Progenitor cell of endocrine pancreas (in vitro differentiated cells): ENCODE data around the gene RLF. TPM values are rescaled to one million over a fixed set of nuclear protein-coding genes. Genes with fewer than 3 reads are reported as not detected.
"Not testable (repeated sequence)": the region's sequence is repeated elsewhere in the genome, so short reads cannot be mapped to it uniquely, and the experiment has no call there.

Source experiments
- DNase-seq: peaks from one replicate; pipeline ENCODE4 v3.0.0; 2021; ENCODE audit warnings: low spot score; ENCODE audit not compliant: unreplicated experiment
- H3K27ac Mint-ChIP-seq: 2 replicates; pipeline ENCODE4 v1.8.0; 2021; ENCODE audit warnings: mild to moderate bottlenecking, moderate library complexity, mixed read lengths
- H3K27me3 Mint-ChIP-seq: 2 replicates; pipeline ENCODE4 v1.8.0; 2021; ENCODE audit warnings: mixed read lengths
- H3K36me3 Mint-ChIP-seq: 2 replicates; pipeline ENCODE4 v1.8.0; 2022; ENCODE audit warnings: mixed read lengths; ENCODE audit not compliant: insufficient read depth
- H3K4me1 Mint-ChIP-seq: 2 replicates; pipeline ENCODE4 v1.8.0; 2021; ENCODE audit warnings: low read depth, mixed read lengths
- H3K4me3 Mint-ChIP-seq: 2 replicates; pipeline ENCODE4 v1.8.0; 2021; ENCODE audit warnings: low read depth, mild to moderate bottlenecking, moderate library complexity, mixed read lengths
- H3K9me3 Mint-ChIP-seq: 2 replicates; pipeline ENCODE4 v1.8.0; 2021; ENCODE audit warnings: low read depth, mixed read lengths
- total RNA-seq: library from RNA; stranded (reverse); gene quantifications from 2 replicates; pipeline ENCODE4 v1.2.1, GENCODE V29; 2021
- TF ChIP-seq, protein P1 (sequence below): fragments of 200-600 bp; sonication (generic); IDR thresholded peaks from one replicate; pipeline ENCODE4 v1.5.0; 2021; ENCODE audit warnings: antibody characterized with exemption, mild to moderate bottlenecking; ENCODE audit not compliant: unreplicated experiment

RLF gene
- total RNA-seq, 1 donor from 2014 or later: 20.5 TPM

DNA sequence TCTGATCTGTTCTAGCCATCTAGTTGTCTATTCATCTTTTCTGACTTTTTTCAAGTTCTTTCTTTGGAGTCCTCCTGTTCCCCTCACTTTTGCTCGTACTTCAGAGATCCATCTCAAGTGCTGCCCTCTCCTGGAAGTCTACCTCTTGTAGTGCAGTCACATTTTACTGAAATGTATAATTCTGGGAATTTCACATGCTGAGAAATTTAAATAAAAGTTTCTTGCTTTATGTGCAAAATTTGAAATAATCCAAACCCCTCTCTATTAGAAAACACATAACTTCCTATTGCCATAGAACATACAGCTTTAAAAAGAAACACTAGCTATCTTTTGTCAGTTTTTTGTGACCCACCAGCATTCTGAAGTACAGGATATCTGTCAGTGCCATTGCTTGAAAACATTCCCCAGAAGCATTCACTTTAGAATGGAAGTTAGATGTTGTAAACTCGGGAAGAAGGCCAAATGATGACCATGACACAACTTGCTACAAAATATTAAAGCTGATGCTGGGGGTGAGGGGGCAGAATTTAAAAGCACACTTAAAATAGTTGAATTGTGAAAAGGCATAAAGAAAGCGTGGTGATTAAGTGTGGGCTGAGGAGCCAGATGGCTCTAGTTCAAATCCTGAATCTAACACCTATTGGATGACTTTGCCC, 22.0 kb downstream of the RLF start:
- DNase-seq: no peak
- TF ChIP-seq, protein P1, sequence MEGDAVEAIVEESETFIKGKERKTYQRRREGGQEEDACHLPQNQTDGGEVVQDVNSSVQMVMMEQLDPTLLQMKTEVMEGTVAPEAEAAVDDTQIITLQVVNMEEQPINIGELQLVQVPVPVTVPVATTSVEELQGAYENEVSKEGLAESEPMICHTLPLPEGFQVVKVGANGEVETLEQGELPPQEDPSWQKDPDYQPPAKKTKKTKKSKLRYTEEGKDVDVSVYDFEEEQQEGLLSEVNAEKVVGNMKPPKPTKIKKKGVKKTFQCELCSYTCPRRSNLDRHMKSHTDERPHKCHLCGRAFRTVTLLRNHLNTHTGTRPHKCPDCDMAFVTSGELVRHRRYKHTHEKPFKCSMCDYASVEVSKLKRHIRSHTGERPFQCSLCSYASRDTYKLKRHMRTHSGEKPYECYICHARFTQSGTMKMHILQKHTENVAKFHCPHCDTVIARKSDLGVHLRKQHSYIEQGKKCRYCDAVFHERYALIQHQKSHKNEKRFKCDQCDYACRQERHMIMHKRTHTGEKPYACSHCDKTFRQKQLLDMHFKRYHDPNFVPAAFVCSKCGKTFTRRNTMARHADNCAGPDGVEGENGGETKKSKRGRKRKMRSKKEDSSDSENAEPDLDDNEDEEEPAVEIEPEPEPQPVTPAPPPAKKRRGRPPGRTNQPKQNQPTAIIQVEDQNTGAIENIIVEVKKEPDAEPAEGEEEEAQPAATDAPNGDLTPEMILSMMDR: peak; percentile 53
- Mint-ChIP-seq H3K4me3 (no peak overlapping the region), H3K36me3 (no peaks in the 10 kb centered on the region), H3K27me3 (no peaks in the 10 kb centered on the region), H3K9me3 (no peaks in the 10 kb centered on the region), H3K4me1 (peaks cover 2% of the 10 kb centered on the region), H3K27ac (peak overlapping the region; percentile 19)

DNA sequence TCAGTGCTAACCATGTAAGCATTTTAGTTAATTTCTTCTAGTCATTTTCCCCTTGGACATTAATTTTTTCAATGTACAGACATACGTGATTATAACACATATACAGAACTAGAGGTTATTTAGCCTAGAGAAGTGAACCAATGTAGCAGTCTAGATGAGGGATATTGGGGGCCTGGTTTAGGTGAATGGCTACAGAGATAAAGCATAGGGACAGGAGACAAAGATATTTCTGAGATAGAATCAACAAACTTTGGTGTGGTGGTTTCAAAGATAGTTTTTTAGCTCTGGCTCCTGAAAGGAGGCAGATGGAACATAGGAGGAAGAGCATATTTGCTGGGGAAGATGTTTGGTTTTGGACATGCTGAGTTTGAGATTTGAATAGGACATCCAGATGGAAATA, 23.0 kb downstream of the RLF start:
- Mint-ChIP-seq H3K4me3 (no peak overlapping the region), H3K27ac (peak overlapping the region; percentile 6), H3K4me1 (peaks cover 2% of the 10 kb centered on the region), H3K36me3 (peaks cover 2% of the 10 kb centered on the region), H3K9me3 (no peaks in the 10 kb centered on the region), H3K27me3 (no peaks in the 10 kb centered on the region)
- no peak for DNase-seq
- TF ChIP-seq, protein P1: no peak

DNA sequence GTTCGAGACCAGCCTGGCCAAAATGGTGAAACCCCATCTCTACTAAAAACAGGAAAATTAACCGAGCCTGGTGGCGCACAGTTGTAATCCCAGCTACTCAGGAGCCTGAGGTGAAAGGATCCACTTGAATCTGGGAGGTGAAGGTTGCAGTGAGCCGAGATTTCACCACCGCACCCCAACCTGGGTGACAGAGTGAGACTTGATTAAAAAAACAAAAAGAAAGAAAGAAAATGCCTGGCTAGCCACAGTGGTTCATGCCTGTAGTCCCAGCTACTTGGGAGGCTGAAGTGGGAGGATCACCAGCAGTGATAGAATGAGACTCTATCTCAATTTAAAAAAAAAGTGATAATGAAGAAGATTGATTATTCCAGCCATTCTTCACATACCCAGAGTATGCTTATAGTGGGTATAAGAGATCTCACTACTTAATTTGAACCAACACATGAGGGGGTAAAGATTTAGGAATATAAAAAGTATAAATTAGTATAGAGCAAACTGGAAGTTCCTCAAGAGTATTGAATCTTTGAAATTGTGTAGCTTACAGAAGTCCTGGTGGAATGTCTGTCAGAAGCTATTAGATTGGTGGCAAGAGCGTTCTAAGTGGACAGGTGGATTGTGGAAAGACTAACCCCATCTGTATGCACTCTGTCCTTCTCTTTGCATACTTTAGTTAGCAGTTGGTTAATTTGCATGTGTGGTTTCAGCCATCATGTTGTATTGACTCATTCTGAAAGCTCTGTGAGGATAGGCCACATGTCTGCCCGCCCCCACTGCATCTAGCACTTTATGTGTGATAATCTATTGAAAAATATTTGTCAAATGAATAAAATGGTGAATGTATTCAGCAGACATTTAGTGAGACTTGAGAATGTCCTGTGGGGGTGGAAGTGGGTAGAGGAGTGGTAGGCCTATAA, 25.0 kb downstream of the RLF start:
- no peaks in the 10 kb centered on the region for H3K9me3 Mint-ChIP-seq
- DNase-seq: no peak

DNA sequence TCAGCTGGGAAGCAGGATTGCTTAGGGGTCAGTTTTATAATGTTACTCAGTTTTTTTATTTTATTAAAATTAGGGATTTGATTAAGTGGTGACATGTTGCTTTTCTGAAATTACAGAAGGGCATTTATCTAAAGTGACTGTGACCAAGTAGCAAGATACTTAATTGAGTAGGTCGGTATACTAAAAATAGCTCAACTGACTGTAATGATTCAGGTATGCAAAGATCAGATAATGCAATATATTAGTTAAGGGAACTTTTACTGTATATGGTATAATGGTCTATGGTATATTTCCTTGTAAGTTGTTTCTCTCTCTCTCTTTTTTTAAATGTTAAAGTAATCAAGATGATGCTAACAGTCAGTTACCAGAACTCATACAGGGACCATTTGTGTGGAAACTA, 26.2 kb downstream of the RLF start:
- H3K27ac Mint-ChIP-seq: peak overlapping the region; percentile 51
- H3K27me3 Mint-ChIP-seq: no peaks in the 10 kb centered on the region
- TF ChIP-seq, protein P1: no peak
- no peak for DNase-seq
- H3K9me3 Mint-ChIP-seq: no peaks in the 10 kb centered on the region
- peaks cover 5% of the 10 kb centered on the region for H3K36me3 Mint-ChIP-seq
- H3K4me1 Mint-ChIP-seq: peaks cover 2% of the 10 kb centered on the region
- H3K4me3 Mint-ChIP-seq: no peak overlapping the region

More for the DNA sequence above, 25.0 kb downstream of the RLF start:
- TF ChIP-seq, protein P1: no peak
- no peaks in the 10 kb centered on the region for H3K27me3 Mint-ChIP-seq
- peaks cover 2% of the 10 kb centered on the region for H3K4me1 Mint-ChIP-seq
- H3K36me3 Mint-ChIP-seq: peaks cover 5% of the 10 kb centered on the region
- H3K4me3 Mint-ChIP-seq: no peak overlapping the region
- no peak overlapping the region for H3K27ac Mint-ChIP-seq

DNA sequence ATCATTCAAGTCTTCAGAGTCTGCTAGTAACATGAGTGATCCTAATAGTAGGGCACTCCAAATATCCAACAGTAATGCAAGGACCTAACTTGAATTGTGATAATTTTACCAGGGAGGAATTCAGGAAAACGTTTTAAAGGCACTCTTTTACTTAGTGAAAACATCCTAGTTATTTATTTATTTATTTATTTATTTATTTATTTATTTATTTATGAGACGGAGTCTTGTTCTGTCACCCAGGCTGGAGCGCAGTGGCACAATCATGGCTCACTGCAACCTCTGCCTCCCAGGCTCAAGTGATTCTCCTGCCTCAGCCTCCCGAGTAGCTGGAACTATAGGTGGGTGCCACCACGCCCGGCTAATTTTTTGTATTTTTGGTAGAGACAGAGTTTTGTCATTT, 33.5 kb downstream of the RLF start:
- DNase-seq, H3K4me3 Mint-ChIP-seq, H3K27ac Mint-ChIP-seq, H3K9me3 Mint-ChIP-seq, H3K4me1 Mint-ChIP-seq, H3K27me3 Mint-ChIP-seq, H3K36me3 Mint-ChIP-seq: not testable (repeated sequence)
